Brain pericyte (primary cell): ENCODE results near the gene FRMD8.

Experiments used
- DNase-seq: peaks from one replicate; pipeline ENCODE4 v3.0.0-alpha.2; 2012; ENCODE audit warnings: low read depth, low spot score

Gene FRMD8, protein sequence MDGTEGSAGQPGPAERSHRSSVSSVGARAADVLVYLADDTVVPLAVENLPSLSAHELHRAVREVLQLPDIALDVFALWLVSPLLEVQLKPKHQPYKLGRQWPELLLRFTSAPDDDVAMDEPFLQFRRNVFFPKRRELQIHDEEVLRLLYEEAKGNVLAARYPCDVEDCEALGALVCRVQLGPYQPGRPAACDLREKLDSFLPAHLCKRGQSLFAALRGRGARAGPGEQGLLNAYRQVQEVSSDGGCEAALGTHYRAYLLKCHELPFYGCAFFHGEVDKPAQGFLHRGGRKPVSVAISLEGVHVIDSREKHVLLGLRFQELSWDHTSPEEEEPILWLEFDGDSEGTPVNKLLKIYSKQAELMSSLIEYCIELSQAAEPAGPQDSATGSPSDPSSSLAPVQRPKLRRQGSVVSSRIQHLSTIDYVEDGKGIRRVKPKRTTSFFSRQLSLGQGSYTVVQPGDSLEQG

DNA sequence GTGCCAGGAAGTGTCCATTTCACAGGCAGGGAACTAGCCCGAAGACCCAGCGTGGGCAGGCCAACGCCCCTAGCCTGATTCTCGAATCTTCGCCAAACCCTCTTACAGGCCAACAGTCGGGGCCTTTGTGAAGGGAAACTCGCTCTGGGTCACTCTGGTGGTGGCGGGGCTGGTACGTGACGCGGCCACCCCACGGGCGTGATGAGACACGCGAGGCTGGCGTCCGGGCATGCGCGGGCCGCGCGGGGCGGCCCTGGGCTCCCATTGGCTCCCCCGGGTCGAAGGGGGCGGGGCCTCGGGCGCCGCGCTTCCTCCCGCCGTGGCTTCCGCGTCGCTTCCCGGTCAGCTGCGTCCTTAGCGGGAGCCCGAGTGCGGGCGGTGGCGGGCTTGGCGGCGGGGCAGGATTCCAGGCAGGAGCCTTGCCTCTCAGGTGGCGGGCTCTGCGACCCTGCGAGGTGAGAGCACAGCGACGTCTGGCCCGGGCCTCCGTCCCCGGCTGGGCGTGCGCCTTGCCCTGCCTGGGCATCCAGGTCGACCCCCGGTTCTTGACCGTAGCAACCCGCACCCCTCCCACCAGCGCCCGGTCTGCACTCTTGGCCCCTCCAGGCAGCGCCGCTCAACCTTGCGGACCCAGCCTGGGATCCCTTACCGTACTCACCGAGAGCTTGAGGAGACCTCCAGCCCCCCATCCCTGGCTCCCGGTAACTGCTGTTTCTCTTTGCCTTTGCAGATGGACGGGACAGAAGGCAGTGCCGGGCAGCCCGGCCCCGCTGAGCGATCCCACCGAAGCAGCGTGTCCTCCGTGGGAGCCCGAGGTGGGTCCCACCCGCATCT lies at the start of gene FRMD8:
Gene FRMD8, plus strand, starts transcription at position 331 of the 834 bp plus-strand sequence. Its CDS starts 400 bp downstream, at position 731.
- DNase-seq = no peak

DNA sequence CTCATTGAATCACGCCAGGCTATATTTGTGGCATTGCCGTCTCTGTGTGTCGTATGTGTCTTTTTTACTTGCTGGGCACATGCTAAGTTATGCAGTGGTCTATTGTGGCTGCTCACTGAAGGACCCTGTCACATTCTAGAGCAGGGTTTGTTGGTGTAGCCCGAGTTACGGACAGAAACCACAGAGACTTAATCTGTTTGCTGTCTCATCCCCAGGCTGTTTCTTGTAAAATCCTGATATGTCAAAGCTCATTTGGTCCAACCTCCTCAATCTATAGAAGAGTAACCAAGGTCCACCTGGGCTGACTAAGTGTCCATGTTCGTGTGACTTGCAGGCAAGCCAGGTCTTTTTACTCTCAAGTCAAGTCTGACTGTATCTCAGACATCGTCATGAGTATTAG lies 47.8 kb upstream of the FRMD8 start:
- no peak for DNase-seq

DNA sequence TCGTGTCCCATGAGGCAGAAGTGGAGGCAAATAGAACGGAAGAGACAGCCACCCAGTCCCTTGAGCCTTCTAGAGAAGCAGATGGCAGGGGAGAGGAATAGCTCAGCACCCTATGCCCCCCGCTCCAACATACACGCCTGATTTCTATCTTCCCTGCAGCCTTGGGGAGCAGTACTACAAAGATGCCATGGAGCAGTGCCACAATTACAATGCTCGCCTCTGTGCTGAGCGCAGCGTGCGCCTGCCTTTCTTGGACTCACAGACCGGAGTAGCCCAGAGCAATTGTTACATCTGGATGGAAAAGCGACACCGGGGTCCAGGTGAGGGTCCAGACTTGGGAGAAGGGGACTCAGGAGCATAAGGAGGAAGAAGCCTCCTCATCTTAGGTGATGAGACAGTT lies 46.2 kb upstream of the FRMD8 start:
- no peak for DNase-seq

DNA sequence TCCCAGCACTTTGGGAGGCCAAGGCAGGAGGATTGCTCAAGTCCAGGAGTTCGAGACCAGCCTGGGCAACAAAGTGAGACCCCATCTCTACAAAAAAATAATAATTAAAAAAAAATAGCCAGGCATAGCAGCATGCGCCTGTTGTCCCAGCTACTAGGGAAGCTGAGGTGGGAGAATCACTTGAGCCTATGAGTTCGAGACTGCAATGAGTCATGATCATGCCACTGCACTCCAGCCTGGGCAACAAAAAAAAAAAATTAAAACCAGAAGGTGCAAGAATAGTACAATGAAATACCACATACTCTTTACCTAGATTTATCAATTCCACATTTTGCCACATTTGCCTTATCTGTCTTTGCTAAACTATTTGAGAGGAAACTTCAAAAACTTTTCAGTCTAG lies 44.6 kb upstream of the FRMD8 start:
- DNase-seq = no peak

DNA sequence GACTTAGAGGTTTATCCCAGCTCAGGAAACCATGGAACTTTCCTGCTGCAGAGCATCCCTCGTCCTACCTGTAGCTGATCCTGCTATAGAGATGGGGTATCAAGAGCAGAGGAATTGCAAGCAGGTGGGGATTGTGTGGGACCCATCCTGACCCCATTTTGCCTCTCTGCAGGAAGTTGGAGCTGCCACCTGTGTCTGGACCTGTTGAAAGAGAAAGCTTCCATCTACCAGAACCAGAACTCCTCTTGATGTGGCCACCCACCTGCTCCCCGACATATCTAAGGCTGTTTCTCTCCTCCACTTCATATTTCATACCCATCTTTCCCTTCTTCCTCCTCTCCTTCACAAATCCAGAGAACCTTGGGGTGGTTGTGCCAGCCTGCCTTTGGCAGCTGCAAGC lies 34.9 kb upstream of the FRMD8 start:
- DNase-seq = no peak

DNA sequence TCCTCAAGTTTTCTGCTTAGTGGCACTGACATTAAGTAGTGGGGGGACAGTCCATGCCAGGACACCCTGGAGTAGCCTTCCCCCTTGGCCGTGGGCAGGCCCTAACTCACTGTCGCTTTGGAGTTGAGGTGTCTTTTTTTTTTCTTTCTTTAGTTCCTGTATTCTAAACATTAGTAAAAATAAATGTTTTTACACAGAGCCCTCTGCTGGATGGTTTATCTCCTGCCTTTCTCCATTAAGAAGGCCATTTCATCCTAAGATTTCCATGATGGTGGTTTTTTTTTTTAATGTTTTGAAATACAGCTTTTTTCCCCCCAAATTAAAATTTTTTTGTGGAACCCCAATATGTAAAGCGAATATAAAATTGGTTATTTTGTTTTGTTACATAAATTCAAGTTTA lies 33.7 kb upstream of the FRMD8 start:
- DNase-seq = no peak

DNA sequence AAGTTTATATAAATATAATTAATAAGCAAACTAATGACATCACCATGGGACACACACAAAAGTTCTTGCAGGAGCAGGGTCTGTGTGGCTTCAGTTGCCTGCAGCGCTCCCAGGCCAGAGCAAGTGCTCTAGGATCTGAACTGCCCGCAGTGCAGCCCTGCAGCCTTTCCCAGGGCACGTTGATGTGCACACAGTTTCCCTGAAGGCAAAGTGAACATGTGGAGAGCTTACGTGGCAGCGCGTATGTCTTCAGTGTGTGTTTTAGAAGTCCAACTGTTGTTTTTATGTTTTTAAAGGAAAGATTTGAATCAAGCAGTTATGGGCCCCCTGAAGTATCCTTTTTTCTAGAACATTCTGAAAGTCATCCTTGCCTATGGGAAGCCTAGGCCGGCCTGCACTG lies 33.1 kb upstream of the FRMD8 start:
- no peak for DNase-seq

DNA sequence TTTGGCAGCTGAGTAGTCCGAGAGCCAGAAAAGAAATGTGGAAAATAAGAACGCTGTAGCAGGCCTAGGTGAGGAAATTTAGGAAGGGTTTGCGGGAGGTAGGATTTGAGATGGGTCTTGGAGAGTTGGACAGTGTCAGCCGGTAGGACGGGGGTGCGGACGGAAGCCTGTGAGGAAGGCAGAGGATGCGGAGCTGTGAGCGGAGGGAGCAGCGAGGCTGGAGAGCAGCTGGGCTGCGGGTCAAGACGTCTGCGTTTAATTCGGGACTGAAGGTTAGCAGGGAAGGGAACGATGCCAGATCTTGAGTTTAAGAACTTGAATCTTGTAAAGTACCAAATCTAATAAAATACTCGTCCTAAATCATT lies 32.6 kb upstream of the FRMD8 start:
- no peak for DNase-seq

DNA sequence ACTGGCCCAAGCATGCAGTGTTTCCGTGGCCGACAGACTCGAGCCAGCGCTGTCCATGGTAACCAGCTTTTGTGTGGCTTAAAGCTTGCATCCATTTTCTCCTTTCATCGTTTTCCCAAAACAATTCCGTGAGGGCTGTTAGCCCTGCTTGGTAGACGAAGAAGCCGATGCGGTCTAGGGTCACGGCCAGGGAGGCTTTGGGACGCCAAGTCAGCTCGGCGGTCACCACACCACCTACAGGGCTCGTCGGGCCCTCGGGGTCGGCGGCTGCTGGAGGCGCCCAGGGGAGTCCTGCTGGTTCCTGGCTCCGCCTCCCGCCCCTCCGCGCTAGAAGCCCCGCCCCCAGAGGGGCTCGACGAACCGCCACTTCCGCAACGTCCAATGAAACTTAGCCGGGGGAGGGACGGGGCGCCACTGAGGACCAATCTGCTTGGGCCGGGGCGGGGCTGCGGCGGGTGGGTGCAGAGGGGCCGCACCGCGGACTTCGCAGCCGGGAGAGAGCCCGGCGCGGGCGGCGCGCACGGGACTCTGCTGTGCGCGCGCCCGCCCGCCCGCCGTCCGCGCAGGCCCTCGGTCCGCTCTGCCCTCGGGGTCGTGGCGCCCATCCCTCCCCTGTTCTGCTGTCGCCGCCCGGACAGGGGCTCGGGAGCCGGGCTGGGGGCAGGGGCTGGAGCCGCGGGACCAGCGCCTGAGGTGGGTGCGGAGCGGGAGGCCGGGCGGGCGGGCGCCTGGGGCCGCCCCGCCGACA lies 32.0 kb upstream of the FRMD8 start, which contains the start of gene TIGD3:
Gene TIGD3, plus strand, starts transcription at position 487 of the 748 bp plus-strand sequence. CDS start 1,058 bp downstream, outside the sequence.
- DNase-seq = peak; percentile 79

DNA sequence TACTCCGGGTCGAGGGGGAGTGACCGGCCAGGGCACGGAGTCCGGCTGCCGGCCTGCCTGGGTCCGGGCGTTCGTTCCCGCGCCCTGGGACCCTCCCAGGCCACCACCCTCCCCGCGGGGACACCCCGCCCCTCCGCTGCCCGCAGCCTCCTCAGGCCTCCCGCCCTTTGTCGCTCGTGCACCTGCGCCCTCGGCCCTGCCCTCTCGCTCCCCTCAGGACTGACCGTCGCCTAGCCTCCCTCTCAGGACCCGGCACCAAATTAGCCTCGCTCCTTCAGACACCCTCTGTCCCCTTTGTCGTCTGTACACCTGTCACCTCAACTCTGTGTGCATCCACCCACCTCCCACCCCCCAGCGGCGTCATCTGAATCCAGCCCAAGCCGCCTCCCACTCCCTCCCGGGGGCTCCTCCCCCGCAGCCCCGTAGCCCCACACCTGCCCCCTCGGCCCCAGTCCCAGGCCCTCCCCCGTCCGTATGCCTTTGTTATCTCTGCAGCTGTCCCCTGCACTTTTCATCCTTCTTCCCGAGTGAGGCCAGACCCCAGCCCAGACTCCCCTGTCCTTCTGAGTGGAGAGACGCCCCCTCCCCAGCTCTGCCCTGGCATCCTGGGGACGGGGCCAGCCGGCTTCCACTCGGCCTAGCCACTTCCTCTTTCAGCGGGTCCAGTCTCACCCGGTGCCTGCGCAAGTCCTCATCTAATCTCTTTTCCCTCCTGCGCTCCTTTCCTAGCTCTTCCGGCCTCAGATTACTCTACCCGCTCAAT lies 31.2 kb upstream of the FRMD8 start:
- no peak for DNase-seq

DNA sequence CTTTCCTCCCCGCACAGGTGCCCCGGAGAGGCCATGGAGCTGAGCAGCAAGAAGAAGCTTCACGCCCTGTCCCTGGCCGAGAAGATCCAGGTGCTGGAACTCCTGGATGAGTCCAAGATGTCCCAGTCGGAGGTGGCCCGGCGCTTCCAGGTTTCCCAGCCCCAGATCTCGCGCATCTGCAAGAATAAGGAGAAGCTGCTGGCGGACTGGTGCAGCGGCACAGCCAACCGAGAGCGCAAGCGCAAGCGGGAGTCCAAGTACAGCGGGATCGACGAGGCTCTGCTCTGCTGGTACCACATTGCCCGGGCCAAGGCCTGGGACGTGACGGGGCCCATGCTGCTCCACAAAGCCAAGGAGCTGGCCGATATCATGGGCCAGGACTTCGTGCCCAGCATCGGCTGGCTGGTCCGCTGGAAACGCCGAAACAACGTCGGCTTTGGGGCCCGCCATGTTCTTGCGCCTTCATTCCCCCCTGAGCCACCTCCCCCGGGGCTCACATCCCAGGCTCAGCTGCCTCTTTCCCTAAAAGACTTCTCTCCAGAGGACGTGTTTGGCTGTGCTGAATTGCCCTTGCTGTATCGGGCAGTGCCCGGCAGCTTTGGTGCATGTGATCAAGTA lies 30.6 kb upstream of the FRMD8 start:
- DNase-seq = no peak

DNA sequence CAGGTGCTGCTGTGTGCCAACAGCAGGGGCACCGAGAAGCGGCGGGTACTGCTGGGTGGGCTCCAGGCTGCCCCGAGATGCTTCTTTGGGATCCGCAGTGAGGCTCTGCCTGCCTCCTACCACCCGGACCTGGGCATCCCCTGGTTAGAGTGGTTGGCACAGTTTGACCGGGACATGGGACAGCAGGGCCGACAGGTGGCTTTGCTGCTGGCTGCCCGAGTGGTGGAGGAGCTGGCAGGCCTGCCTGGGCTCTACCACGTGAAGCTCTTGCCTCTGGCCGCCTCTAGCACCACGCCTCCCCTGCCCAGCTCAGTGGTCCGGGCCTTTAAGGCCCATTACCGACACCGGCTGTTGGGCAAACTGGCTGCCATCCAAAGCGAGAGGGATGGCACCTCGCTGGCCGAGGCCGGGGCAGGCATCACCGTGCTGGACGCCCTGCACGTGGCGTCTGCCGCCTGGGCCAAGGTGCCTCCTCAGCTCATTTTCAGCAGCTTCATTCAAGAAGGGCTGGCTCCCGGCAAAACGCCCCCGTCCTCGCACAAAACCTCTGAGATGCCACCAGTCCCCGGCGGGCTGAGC lies 30.0 kb upstream of the FRMD8 start:
- DNase-seq = no peak

DNA sequence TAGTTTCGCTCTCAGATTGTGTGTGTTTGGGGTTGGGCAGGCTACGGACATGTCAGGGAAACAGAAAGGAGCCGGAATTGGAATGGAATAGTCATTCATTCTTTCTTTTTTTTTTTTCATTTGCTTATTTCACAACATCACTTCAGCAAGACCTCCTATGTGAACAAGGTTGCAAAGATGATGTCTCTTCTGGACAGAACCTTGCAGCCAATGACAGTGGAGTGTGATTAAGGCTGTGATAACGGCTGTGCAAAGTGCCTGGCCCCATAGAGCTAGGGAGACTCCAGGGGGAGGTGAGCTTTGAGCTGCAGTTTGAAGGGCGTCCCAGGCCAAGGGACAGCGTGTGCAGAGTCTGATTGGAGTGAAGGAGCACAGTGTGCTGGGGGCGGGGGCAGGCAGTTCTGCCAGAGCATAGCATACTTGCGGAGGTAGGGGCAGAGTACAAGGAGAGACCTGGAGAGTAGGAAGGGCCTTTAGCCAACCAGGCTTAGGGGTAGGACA lies 28.5 kb upstream of the FRMD8 start:
- no peak for DNase-seq

DNA sequence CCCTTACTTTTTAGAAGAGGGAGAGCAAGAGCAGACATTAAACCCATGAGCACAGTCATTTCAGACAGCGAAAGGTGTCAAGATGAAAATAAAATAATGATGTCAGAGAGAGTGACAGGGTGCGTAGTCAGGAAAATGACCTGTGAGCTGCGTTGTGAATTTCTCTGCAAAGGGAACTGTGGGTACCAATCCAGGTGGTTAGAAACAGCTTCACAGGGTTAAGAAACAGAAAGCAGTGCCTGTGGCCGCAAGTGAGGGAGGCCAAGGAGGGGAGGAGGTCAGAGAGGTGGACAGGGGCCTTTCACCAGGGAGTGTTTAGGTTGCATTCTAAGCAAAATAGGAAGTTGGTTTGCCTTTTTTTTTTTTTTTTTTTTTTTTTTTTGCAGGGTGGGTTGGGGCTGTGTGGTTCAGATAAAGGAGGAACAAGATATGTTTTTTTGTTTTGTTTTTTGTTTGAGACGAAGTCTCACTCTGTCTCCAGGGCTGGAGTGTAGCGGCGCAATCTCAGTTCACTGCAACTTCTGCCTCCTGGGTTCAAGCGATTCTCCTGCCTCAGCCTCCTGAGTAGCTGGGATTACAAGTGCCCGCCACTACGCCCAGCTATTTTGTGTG lies 24.0 kb upstream of the FRMD8 start:
- DNase-seq = no peak

DNA sequence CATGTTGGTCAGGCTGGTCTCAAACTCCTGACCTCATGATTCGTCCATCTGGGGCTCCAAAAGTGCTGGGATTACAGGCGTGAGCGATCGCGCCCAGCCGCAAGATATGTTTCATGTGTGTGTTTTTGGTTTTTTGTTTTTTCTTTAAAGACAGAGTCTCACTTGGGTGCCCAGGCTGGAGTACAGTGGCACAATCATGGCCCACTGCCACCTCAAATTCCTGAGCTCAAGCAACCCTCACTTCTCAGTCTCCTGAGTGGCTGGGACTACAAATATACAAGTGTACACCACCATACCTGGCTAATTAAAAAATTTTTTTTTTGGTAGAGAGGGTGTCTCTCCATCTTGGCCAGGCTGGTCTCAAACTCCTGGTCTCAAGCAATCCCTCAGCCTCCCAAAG lies 23.5 kb upstream of the FRMD8 start:
- no peak for DNase-seq

DNA sequence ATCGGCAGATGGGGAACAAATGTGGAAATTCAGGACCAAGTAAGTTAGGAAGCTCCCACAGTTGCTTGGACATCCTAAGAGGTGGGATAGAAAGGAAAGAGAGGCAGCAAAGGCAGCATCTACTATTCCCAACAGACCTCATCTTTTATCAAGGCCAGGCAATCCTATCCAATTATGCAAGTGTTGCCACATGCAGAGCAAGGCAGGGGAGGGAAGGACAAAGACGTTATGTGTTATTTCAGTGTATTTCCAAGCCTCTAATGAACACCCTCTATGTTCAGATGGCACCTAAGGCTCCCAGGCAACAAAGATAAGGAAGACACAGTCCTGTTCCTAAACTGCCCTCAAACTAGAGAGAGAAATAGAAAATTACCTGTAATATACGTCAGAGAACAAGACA lies 22.7 kb upstream of the FRMD8 start:
- DNase-seq = no peak

DNA sequence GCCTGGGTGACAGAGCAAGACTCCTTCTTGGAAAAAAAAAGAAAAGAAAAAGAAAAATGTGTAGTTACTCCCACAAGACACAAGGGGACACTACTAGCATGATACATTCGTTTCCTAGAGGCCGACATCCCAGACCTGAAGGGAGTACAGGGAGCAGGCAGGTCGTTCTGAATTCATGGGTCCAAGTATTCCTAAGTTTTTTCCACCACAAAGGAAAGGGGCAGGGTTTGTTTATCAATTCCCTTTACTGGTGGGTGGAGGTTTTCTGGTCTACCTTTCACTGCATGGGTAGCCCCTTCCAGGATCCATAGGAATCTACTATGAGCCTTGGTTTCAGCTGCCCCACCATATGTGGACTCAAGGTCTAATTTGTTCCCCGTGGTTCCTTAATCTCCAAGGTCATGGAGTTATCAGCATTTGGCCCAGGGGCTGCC lies 20.1 kb upstream of the FRMD8 start:
- DNase-seq = no peak

DNA sequence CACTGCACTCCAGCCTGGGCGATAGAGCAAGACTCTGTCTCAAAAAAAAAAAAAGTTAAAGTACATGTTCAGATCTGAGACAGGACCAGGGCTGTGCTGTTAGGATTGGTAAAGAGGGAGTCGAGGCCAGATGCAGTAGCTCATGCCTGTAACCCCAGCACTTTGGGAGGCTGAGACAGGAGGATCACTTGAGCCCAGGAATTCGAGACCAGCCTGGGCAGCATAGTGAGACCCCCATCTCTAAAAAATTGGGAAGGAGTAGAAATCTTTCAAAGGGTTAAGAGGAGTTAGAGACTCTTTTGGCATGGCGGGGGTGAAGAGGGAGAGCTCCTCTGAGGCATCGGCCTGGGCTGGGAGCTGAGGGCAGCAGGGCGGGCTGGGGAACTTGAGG lies 15.8 kb upstream of the FRMD8 start:
- DNase-seq = no peak

DNA sequence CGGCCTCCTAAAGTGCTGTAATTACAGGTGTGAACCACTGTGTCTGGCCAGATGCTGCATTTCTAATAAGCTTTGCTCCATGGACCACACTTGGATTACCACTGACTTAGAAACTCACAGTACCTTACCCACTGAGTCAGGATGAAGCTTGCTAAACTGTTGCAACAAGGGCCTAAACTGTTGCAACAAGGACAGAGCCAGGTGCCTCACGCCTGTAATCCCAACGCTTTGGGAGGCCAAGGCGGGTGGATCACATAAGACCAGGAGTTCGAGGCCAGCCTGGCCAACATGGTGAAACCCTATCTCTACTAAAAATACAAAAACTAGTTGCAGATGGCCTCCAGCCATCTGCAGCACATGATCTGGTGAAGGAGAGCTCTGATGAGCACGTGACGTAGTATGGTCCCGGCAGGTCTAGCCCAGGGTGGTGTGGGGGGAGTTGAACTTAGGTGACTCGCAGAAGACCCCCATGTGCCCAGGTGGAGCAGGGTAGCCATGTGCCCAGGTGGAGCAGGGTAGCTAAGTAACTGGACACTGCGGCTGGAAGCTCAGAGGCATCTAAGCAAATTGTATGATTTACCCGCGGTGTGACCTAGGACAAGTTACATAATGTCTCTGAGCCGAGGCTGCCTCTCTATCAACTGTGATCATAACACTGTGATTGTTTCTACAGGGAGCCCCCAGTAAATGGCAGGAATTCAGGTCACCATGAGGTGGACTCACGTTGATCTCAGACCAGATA lies 12.4 kb upstream of the FRMD8 start:
- DNase-seq = no peak
